HG02678 (cell line): Measurements from ENCODE around the gene USE1.

Source experiments
- ATAC-seq: cut with Tn5 transposase; IDR thresholded peaks from one replicate; pipeline ENCODE4 v1.9.1; 2021; ENCODE audit warnings: mild to moderate bottlenecking, moderate library complexity; ENCODE audit not compliant: unreplicated experiment

Gene USE1

DNA sequence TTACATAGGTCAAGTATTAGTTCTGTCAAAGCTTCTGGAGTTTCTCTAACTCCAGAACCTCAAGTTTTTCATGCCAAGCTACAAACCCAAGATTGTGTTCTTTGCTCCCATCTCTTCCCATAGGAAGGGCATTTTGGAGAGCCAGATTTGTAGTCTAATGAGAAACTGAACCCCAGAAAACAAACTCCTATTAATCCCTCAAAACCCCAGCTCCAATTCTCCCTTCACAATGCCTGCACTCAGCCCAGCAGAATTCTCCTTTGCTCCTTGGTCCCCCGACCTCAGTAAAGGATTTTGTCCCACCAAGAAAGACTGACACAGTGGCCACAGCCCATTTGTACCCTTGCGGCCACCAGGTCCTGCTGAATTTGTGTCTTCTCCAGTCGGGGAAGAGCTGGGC, 41.0 kb downstream of the USE1 start:
- ATAC-seq = no peak

DNA sequence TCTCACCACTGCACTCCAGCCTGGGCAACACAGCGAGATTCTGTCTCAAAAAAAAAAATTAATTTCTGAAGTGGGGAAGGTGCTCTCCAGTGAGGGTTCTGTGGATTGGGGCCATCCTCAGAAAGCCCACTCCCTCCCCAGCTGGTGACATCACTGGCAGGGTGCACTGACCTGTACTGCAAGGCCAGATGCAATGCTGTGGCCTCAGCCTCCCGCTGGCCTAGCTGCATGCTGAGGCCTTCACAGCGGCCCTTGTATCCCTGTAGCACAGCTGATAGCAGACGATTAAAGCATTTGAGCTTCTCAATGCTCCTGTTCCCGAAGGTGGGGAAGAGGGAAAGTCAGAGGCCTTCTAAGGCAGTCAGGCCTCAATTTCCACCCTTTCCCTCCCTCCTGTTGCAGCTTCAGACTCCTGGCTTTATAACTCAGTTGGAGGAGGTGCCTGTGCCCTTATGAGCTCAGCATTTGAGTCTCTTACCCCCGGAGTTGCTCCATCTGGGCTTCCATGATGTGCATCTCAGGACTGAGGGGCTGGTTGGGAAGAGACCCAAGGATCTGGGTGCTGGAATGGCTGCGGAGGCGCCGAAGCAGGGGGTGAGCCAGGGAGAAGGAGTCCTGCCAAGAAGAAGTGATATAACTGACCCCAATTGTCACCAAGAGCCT, 44.1 kb downstream of the USE1 start:
- ATAC-seq = no peak

- no peak for ATAC-seq
Observed at GRCh38 chr19:17259934-17260333, 44.8 kb downstream of the USE1 start.

GRCh38 chr19:17260842-17261325, 45.7 kb downstream of the USE1 start:
- ATAC-seq = peak; percentile 88

DNA sequence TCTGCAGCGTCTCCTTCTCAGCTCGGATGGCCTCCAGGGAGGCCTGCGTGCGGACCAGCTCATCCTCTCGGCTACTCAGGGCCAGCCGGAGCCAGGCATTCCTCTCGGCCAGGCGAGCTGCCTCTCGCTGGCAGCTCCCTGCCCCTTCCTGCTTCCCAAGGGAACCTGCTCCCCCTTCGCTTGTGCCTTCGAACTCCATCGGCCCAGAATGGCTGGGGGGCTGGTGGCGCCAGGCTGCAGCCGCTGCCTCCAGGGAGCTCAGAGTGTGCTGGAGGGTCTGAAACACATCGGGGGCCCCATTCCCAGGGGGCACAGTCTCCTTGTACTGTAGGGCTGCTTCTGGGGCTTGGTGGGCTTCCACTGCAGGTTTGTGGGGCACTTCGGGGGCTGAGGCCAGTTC, 47.4 kb downstream of the USE1 start:
- ATAC-seq = no peak

GRCh38 chr19:17263712-17264640, 48.8 kb downstream of the USE1 start:
- ATAC-seq = no peak

DNA sequence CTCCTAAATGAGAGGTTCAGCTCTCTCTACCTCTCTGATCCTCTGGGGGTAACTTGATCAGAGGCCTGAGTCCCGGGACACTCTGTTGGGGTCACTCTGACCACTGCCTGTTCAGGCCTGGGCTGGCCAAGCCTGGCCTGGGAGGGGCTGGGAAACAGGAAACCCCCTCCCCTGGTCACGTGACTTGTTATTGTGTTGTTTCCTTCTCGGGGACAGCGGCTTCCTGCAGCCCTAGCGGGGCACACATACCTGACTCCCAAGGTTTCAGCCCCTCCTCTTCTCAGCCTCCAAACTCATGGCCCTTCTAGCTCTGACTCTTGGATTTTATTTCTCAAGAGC, 49.5 kb downstream of the USE1 start, which contains the start of gene USHBP1:
USHBP1 (minus strand) TSS at position 105 of the 339 bp plus-strand sequence. CDS start 446 bp downstream, outside the sequence.
- ATAC-seq = no peak

DNA sequence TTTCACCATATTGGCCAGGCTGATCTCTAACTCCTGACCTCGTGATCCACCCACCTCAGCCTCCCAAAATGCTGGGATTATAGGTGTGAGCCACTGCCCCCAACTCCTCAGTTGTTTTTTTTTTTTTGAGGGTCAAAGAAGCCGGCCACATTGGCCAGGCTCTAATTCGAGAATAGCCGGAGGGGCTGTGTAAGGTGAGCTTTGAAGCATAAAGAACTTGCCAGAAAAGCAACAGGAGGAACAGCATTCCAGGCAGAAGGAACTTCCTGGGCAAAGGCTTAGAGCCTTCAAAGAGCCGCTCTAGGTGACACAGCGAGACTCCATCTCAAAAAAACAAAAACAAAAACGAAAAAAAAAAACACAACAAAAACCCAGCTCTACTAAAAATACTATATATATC, 50.9 kb downstream of the USE1 start:
- no peak for ATAC-seq

DNA sequence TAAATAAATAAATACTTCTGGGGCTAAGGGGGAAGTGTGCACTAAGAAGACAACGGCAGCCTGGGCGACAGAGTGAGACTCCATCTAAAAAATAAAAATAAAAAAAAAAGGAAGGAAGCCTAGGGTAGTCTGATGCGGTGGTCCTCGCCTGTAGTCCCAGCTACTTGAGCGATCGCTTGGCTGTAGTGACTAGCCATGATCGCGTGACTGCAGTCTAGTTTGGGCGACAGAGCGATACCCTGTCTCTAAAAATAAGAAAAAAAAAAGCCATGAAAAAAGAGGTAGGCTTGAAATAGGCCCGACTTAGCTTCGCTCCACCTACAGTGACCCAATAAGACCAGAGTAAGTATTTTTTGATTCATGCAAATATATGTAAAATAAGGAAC, 51.4 kb downstream of the USE1 start:
- peak; percentile 21 for ATAC-seq

DNA sequence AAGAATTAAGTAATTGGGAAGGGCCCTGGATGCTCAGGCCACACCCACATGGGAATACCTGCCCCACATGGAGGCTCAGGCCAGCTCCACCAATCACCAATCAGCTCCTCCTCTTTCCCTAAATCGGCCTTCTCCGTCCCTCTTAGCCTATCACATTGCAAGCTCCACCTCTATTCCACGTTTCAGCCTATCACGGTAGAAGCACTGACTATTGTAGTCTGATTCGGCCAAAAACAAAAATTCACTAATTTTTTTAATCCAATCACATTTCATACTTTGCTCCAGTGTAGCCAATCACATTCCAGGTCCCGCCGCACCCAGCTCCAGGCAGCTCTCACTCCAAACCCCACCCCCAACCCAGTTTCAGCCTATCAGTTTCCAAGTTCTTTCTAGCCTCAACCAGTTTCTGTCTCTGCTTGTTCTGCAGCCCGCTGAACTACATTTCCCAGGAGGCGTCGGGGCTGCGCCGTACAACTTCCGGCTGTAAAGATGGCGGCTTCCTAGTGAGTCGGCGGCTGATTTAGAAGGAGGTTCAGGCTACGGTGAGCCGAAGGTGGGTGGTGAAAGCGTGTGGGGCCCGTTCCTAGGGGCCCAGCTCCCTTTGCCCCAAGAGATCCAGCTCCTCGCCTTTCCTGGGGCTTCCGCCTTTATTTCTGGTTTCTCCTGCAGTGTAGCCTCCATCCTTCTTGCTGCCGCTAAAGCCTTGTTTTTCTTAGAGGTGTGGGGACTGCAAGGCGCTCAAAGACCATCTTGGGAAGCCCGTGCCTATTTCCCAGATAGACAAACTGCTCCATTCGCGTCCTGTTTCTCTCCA, 52.0 kb downstream of the USE1 start, which contains the start of gene BABAM1:
BABAM1 (plus strand) TSS at position 469 of the 814 bp plus-strand sequence. CDS start 1,364 bp downstream, outside the sequence.
- peak; percentile 95 for ATAC-seq

GRCh38 chr19:17268754-17269153, 53.6 kb downstream of the USE1 start:
- no peak for ATAC-seq
